ENCODE measurements around the gene C1QL4. TPM values are rescaled to one million over a fixed set of nuclear protein-coding genes. Genes with fewer than 3 reads are reported as not detected.

C1QL4 gene
- polyA plus RNA-seq, 3 donors = not detected

DNA sequence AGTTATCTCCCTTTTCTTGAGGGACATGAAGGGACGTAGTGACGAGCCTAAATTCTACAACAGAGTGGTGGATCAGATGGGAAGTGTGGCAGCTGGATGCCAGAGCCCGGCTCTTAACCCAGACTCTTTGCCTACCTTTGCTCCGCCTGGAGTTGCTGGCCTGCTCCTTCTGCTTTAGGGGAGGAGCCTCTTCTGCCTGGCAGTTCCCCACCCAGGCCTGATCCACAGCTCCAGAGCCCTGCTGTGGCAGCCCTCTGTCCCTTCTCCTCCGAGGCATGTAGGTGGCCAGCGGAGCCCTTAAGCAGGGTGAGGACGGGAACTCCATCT is 44.3 kb downstream of the C1QL4 start:
- H3K4me1 ChIP-seq (ENCODE audit: control insufficient read depth in 1 of 2, insufficient read depth in 2 of 2, low read length in 2 of 2) = peaks cover 12 to 28% of the 10 kb centered on the region in 2 donors
- peaks cover 56 to 88% (median 72%) of the 10 kb centered on the region in 3 donors for H3K27me3 Mint-ChIP-seq (ENCODE audit: low read depth in 3 of 3)

GRCh38 chr12:49288922-49289555 is 47.9 kb downstream of the C1QL4 start:
- H3K4me1 Mint-ChIP-seq = no peaks in the 10 kb centered on the region
- intact Hi-C loops (cut with micrococcal nuclease) = loop anchor here (1.0 to 2.0 kb wide), 2 partner anchors 48 to 54 kb away; partner anchors contain the start of gene C1QL4 (in 1 of the 2)
- H3K4me3 Mint-ChIP-seq = no peak overlapping the region

More for the DNA sequence above, 44.3 kb downstream of the C1QL4 start:
- peaks cover 0 to 1% of the 10 kb centered on the region in 2 donors for H3K36me3 Mint-ChIP-seq
- Histone ChIP-seq H3K79me2 (ENCODE audit: insufficient read depth, low read length) (no peaks in the 10 kb centered on the region), H2AFZ (ENCODE audit: insufficient read depth, low read depth, low read length, poor library complexity, severe bottlenecking) (no peak overlapping the region), H3K27ac (ENCODE audit: low read depth in 1 of 2, low read length in 2 of 2) (no peak overlapping the region), H3K9me3 (replicated peaks in 1 of 2; ENCODE audit: control insufficient read depth in 1 of 2, insufficient read depth in 1 of 2, low read length in 2 of 2) (peaks cover 0 to 13% of the 10 kb centered on the region in 2 donors), H3K36me3 (replicated peaks in 1 of 2; ENCODE audit: control insufficient read depth in 1 of 2, insufficient read depth in 2 of 2, low read length in 2 of 2) (no peaks in the 10 kb centered on the region), H3K4me3 (replicated peaks in 1 of 3; ENCODE audit: low read depth in 2 of 3, low read length in 3 of 3) (no peak overlapping the region), H4K20me1 (ENCODE audit: insufficient read depth, low read length) (no peaks in the 10 kb centered on the region), H3K9ac (ENCODE audit: insufficient read depth, low read length, poor library complexity, severe bottlenecking) (no peak overlapping the region), H3K4me2 (replicated peaks; ENCODE audit: extremely low read depth, low read length, poor library complexity, severe bottlenecking) (no peak overlapping the region), H3K27me3 (ENCODE audit: control insufficient read depth in 2 of 2, insufficient read depth in 2 of 2, low read length in 2 of 2) (peaks cover 25 to 64% of the 10 kb centered on the region in 2 donors)
- H3K27ac Mint-ChIP-seq = no peak overlapping the region
- no peak for DNase-seq
- WGBS (ENCODE audit: insufficient coverage) = 89% methylated on average over 3 of the region's 7 CpGs
- H3K9me3 Mint-ChIP-seq = peaks cover 0 to 22% (median 7%) of the 10 kb centered on the region in 7 donors
- no peak overlapping the region for H3K4me3 Mint-ChIP-seq
- intact Hi-C loops (cut with micrococcal nuclease) = loop anchor here (10.0 kb wide), 1 partner anchor 222 kb away; no protein-coding TSS in a partner anchor
- peaks cover 15% of the 10 kb centered on the region for H3K4me1 Mint-ChIP-seq
- TF ChIP-seq, protein P1, sequence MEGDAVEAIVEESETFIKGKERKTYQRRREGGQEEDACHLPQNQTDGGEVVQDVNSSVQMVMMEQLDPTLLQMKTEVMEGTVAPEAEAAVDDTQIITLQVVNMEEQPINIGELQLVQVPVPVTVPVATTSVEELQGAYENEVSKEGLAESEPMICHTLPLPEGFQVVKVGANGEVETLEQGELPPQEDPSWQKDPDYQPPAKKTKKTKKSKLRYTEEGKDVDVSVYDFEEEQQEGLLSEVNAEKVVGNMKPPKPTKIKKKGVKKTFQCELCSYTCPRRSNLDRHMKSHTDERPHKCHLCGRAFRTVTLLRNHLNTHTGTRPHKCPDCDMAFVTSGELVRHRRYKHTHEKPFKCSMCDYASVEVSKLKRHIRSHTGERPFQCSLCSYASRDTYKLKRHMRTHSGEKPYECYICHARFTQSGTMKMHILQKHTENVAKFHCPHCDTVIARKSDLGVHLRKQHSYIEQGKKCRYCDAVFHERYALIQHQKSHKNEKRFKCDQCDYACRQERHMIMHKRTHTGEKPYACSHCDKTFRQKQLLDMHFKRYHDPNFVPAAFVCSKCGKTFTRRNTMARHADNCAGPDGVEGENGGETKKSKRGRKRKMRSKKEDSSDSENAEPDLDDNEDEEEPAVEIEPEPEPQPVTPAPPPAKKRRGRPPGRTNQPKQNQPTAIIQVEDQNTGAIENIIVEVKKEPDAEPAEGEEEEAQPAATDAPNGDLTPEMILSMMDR (IDR thresholded peaks at IDR 0.05) = no peak

More at GRCh38 chr12:49288922-49289555, 47.9 kb downstream of the C1QL4 start:
- Histone ChIP-seq H3K9me3 (replicated peaks in 1 of 2; ENCODE audit: control insufficient read depth in 1 of 2, insufficient read depth in 1 of 2, low read length in 2 of 2) (no peaks in the 10 kb centered on the region), H3K4me3 (replicated peaks in 1 of 3; ENCODE audit: low read depth in 2 of 3, low read length in 3 of 3) (no peak overlapping the region), H3K4me2 (replicated peaks; ENCODE audit: extremely low read depth, low read length, poor library complexity, severe bottlenecking) (no peak overlapping the region), H3K9ac (ENCODE audit: insufficient read depth, low read length, poor library complexity, severe bottlenecking) (no peak overlapping the region), H2AFZ (ENCODE audit: insufficient read depth, low read depth, low read length, poor library complexity, severe bottlenecking) (no peak overlapping the region), H3K27ac (ENCODE audit: low read depth in 1 of 2, low read length in 2 of 2) (no peak overlapping the region), H4K20me1 (ENCODE audit: insufficient read depth, low read length) (no peaks in the 10 kb centered on the region), H3K4me1 (ENCODE audit: control insufficient read depth in 1 of 2, insufficient read depth in 2 of 2, low read length in 2 of 2) (no peaks in the 10 kb centered on the region), H3K36me3 (replicated peaks in 1 of 2; ENCODE audit: control insufficient read depth in 1 of 2, insufficient read depth in 2 of 2, low read length in 2 of 2) (no peaks in the 10 kb centered on the region), H3K79me2 (ENCODE audit: insufficient read depth, low read length) (no peaks in the 10 kb centered on the region), H3K27me3 (ENCODE audit: control insufficient read depth in 2 of 2, insufficient read depth in 2 of 2, low read length in 2 of 2) (peaks cover 7 to 38% of the 10 kb centered on the region in 2 donors)
- no peak for DNase-seq
- Mint-ChIP-seq H3K27ac (peak overlapping the region in 1 of 7 donors; percentile 30), H3K27me3 (ENCODE audit: low read depth in 3 of 3) (peaks cover 23 to 81% (median 46%) of the 10 kb centered on the region in 3 donors), H3K9me3 (peaks cover 0 to 7% (median 0%) of the 10 kb centered on the region in 7 donors), H3K36me3 (no peaks in the 10 kb centered on the region)
- WGBS (ENCODE audit: insufficient coverage) = 80% methylated on average over 6 of the region's 9 CpGs
- TF ChIP-seq, protein P1 (IDR thresholded peaks at IDR 0.05) = no peak

Measured in CD14-positive monocyte (primary cell).